Upper lobe of left lung (tissue), 6 donors: Measurements from ENCODE around the gene CFHR4. TPM values are rescaled to one million over a fixed set of nuclear protein-coding genes. Genes with fewer than 3 reads are reported as not detected.
"Not testable (repeated sequence)": the region's sequence is repeated elsewhere in the genome, so short reads cannot be mapped to it uniquely, and the experiment has no call there.

Source experiments
- ATAC-seq, 2 donors: fragments of 200-7000 bp; cut with Tn5 transposase; one replicate each; pipeline ENCODE4 v1.9.1; 2022; ENCODE audit warnings: mild to moderate bottlenecking in 2 of 2, moderate library complexity in 2 of 2; ENCODE audit not compliant: low FRiP score in 2 of 2
- DNase-seq, 2 donors: peaks; one replicate each; pipeline ENCODE4 v3.0.0-alpha.2; 2019 to 2020
- H3K27ac ChIP-seq, 4 donors: fragments of 200-600 bp; sonication (generic); one replicate each; pipeline ENCODE4 v1.5.1; 2016 to 2019
- H3K27me3 ChIP-seq, 4 donors: fragments of 200-600 bp; sonication (generic); one replicate each; pipeline ENCODE4 v1.5.1; 2017 to 2019
- H3K36me3 ChIP-seq, 4 donors: fragments of 200-600 bp; sonication (generic); one replicate each; pipeline ENCODE4 v1.5.1; 2016 to 2019
- H3K4me1 ChIP-seq, 4 donors: fragments of 200-600 bp; sonication (generic); one replicate each; pipeline ENCODE4 v1.5.1; 2018 to 2019
- H3K4me3 ChIP-seq, 4 donors: fragments of 200-600 bp; sonication (generic); one replicate each; pipeline ENCODE4 v1.5.1; 2017 to 2019; ENCODE audit warnings: mild to moderate bottlenecking in 2 of 4, moderate library complexity in 1 of 4
- H3K9me3 ChIP-seq, 4 donors: fragments of 200-600 bp; sonication (generic); one replicate each; pipeline ENCODE4 v1.5.1; 2018 to 2019
- EP300 ChIP-seq, 4 donors: sonication (generic); formaldehyde crosslinking; IDR thresholded peaks; one replicate each; pipeline ENCODE4 v1.5.1; 2017; ENCODE audit warnings: antibody characterized with exemption in 4 of 4, control low read depth in 2 of 4
- POLR2A ChIP-seq, 4 donors: fragments of 450-650 bp; IDR thresholded peaks; one replicate each; pipeline ENCODE4 v1.5.1; 2016 to 2017; ENCODE audit warnings: antibody characterized with exemption in 4 of 4, mild to moderate bottlenecking in 2 of 4
- POLR2AphosphoS5 ChIP-seq, 2 donors: sonication (generic); formaldehyde crosslinking; IDR thresholded peaks; one replicate each; pipeline ENCODE4 v1.5.1; 2017; ENCODE audit warnings: antibody characterized with exemption in 2 of 2
- WGBS, 2 donors: methylation state at CpG; one replicate each; pipeline ENCODE4 v1.1.5; 2017 to 2018; 5-methylcytosine and 5-hydroxymethylcytosine counted together
- total RNA-seq, 6 donors: library from RNA; depleted of rRNA in 4 of 6; stranded (reverse); fragments of >200 nt in 4 of 6; gene quantifications; one replicate each; pipeline versions ENCODE4 v1.1.0 to v1.2.1, GENCODE V29; 2016 to 2021
- TF ChIP-seq, protein P1 (sequence below), 6 experiments: fragments of 450-650 bp in 4 of 6; fragments of 200-600 bp in 2 of 6; sonication (generic) in 2 of 6; IDR thresholded peaks; one replicate each; pipeline ENCODE4 v1.5.1; 2016 to 2019; ENCODE audit warnings: antibody characterized with exemption in 6 of 6
- donor health status: DM: no; HTN: no; CAD: no; lungs with moderate emphysema.
- donor health status: DM: no; HTN: yes; CAD: no; lungs with severe emphysema.

The CFHR4 gene
- total RNA-seq, 6 donors from 2014 or later = not detected

DNA sequence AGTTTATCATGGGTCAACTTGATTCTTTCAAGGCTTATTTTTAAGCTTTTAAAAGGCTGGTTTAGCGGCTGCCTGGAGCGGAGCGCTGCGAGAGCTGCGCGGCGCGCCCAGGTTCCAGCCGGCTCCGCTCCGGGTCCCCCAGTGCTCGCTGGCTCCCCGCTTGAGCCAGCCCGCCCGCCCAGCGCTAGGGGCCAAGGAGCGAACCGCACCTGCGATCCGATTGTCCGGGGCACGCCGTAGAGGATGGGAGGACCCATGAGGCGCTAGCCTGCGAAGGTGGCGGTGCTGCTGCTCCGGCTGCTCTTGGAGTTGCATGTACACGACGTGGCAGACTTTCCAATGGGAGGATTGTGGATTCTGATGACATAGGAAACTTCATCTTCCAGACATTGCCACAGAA lies 9.9 kb upstream of the CFHR4 start:
- WGBS, 2 donors = 8 to 16% methylated on average over 19 to 29 of the region's 29 CpGs
- ATAC-seq (peak; percentile 34 to 42), DNase-seq (peak in 1 of 2 donors; percentile 84)

DNA sequence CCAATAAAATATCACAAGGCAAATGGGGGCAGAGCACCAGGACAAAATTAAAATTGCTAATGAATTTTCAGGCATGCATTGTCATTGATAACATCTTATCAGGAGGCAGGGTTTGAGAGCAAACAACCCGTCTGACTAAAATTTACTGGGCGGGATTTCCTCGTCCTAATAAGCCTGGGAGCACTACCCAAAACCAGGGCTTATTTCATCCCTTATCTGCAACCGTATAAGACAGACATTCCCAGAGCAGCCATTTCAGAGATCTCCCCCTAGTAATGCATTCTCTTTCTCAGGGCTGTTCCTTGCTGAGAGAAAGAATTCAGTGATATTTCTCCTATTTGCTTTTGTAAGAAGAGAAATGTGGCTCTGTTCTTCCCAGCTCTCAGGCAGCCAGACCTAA lies 1.3 kb upstream of the CFHR4 start:
- H3K9me3 ChIP-seq, H3K27ac ChIP-seq, H3K4me3 ChIP-seq, H3K4me1 ChIP-seq, H3K36me3 ChIP-seq, H3K27me3 ChIP-seq, ATAC-seq, DNase-seq: not testable (repeated sequence)
- 83 to 91% methylated on average over 4 of the region's 4 CpGs for WGBS, 2 donors

More for the DNA sequence above, 9.9 kb upstream of the CFHR4 start:
- Histone ChIP-seq H3K9me3 (no peaks in the 10 kb centered on the region), H3K4me1 (peaks cover 0 to 7% (median 2%) of the 10 kb centered on the region in 4 donors), H3K27me3 (no peaks in the 10 kb centered on the region), H3K27ac (no peak overlapping the region), H3K36me3 (no peaks in the 10 kb centered on the region), H3K4me3 (peak overlapping the region in 2 of 4 donors; percentile 16 to 19)
- TF ChIP-seq EP300 (IDR thresholded peaks at IDR 0.05) = no peak
- no peak for TF ChIP-seq POLR2AphosphoS5 (IDR thresholded peaks at IDR 0.05)
- TF ChIP-seq, protein P1, sequence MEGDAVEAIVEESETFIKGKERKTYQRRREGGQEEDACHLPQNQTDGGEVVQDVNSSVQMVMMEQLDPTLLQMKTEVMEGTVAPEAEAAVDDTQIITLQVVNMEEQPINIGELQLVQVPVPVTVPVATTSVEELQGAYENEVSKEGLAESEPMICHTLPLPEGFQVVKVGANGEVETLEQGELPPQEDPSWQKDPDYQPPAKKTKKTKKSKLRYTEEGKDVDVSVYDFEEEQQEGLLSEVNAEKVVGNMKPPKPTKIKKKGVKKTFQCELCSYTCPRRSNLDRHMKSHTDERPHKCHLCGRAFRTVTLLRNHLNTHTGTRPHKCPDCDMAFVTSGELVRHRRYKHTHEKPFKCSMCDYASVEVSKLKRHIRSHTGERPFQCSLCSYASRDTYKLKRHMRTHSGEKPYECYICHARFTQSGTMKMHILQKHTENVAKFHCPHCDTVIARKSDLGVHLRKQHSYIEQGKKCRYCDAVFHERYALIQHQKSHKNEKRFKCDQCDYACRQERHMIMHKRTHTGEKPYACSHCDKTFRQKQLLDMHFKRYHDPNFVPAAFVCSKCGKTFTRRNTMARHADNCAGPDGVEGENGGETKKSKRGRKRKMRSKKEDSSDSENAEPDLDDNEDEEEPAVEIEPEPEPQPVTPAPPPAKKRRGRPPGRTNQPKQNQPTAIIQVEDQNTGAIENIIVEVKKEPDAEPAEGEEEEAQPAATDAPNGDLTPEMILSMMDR (IDR thresholded peaks at IDR 0.05) = no peak
- no peak for TF ChIP-seq POLR2A (IDR thresholded peaks at IDR 0.05)

DNA sequence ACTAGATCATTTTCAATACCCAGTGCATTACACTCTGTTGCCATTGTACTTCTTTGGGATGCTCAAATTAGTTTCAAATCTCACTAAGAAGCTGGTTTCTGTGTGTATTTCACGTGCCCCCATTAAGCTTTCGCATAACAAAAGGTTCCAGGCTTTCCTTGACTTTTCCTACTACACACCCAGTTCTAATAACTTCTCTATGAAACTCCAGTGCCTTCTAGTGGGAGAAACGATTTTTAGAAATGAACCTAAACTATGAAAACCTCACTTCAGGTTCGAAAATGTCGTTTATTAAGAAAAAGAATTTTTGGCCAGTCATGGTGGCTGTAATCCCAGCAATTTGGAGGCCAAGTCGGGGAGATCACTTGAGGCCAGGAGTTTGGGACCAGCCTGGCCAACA lies 2.8 kb downstream of the CFHR4 start:
- TF ChIP-seq POLR2AphosphoS5 (IDR thresholded peaks at IDR 0.05) (no peak), EP300 (IDR thresholded peaks at IDR 0.05) (no peak), POLR2A (IDR thresholded peaks at IDR 0.05) (no peak)
- TF ChIP-seq, protein P1 (IDR thresholded peaks at IDR 0.05) = no peak
- 75 to 78% methylated on average over 6 of the region's 6 CpGs for WGBS, 2 donors
- DNase-seq = no peak
- Histone ChIP-seq H3K4me1 (no peaks in the 10 kb centered on the region), H3K4me3 (no peak overlapping the region), H3K9me3 (no peaks in the 10 kb centered on the region), H3K27ac (no peak overlapping the region), H3K27me3 (no peaks in the 10 kb centered on the region), H3K36me3 (no peaks in the 10 kb centered on the region)
- ATAC-seq = no peak

DNA sequence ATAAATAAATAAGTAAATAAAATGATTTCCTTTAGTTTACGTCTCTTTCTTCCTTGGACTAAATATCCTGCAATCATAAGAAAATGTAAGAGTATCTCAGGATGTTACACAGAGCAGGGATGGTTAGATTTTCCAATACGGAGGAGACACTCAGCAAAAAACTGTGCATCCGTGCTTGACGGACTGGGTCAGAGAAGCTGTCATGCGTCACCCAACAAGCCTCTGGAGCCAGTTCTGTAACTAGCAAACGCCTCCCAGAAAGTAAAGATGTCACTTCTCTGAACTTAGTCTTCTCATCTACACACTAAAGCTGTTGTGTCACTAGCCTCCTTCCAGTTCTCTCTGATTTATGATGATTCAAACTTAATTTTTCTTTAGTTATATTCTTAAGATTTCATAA lies 3.4 kb downstream of the CFHR4 start:
- Histone ChIP-seq H3K4me1 (no peaks in the 10 kb centered on the region), H3K27me3 (no peaks in the 10 kb centered on the region), H3K36me3 (no peaks in the 10 kb centered on the region), H3K27ac (no peak overlapping the region), H3K4me3 (no peak overlapping the region), H3K9me3 (no peaks in the 10 kb centered on the region)
- DNase-seq (no peak), ATAC-seq (no peak)
- no peak for TF ChIP-seq POLR2AphosphoS5 (IDR thresholded peaks at IDR 0.05)
- TF ChIP-seq, protein P1 (IDR thresholded peaks at IDR 0.05) = no peak
- no peak for TF ChIP-seq EP300 (IDR thresholded peaks at IDR 0.05)
- no peak for TF ChIP-seq POLR2A (IDR thresholded peaks at IDR 0.05)
- WGBS, 2 donors = 82 to 83% methylated on average over 6 of the region's 6 CpGs

DNA sequence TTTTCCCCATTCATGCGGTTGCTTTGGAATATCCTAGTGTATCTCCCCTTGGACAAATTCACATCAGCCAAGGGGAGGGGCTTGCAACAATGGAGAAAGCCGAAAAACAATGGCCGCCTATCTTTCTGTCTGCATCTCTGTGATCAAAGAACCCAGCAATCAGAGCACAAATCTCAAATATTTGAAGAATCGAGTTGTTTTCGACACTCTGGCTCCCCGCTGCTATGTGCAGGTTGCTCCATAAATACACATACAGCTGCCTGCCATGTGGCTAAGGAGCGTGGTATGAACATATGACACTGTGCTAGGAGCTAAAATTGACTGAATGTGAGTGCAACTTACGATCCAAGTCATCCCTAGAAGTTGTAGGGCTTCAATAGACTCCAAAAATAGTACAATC lies 8.5 kb downstream of the CFHR4 start:
- Histone ChIP-seq H3K9me3 (no peaks in the 10 kb centered on the region), H3K4me1 (no peaks in the 10 kb centered on the region), H3K27ac (no peak overlapping the region), H3K4me3 (no peak overlapping the region), H3K27me3 (no peaks in the 10 kb centered on the region), H3K36me3 (no peaks in the 10 kb centered on the region)
- TF ChIP-seq POLR2AphosphoS5 (IDR thresholded peaks at IDR 0.05) (no peak), POLR2A (IDR thresholded peaks at IDR 0.05) (no peak), EP300 (IDR thresholded peaks at IDR 0.05) (no peak)
- TF ChIP-seq, protein P1 (IDR thresholded peaks at IDR 0.05) = no peak
- 69 to 74% methylated on average over 8 of the region's 8 CpGs for whole genome bisulfite sequencing, 2 donors
- DNase-seq (no peak), ATAC-seq (no peak)
